Measurements from ENCODE around the gene CD300LB. TPM values are rescaled to one million over a fixed set of nuclear protein-coding genes. Genes with fewer than 3 reads are reported as not detected.

The CD300LB gene
- total and polyA plus RNA-seq, 7 donors: 0.33 to 1.1 (median 0.51) TPM; not detected in 1

- Histone ChIP-seq H3K4me3 (no peak overlapping the region), H3K27ac (no peak overlapping the region), H3K4me1 (no peaks in the 10 kb centered on the region), H3K27me3 (no peaks in the 10 kb centered on the region), H3K36me3 (no peaks in the 10 kb centered on the region), H3K9me3 (no peaks in the 10 kb centered on the region)
- TF ChIP-seq CTCF (IDR thresholded peaks at IDR 0.05) (no peak), EP300 (IDR thresholded peaks at IDR 0.05) (no peak), POLR2A (IDR thresholded peaks at IDR 0.05) (no peak), POLR2AphosphoS5 (IDR thresholded peaks at IDR 0.05) (no peak)
- no peak for DNase-seq
- intact Hi-C loops (cut with DNase I): no loop called here
- 88 to 92% methylated on average over 3 of the region's 3 CpGs for WGBS, 2 donors
Observed at GRCh38 chr17:74573169-74573568, 41.9 kb upstream of the CD300LB start.

GRCh38 chr17:74571621-74572270 lies 40.5 kb upstream of the CD300LB start:
- WGBS, 2 donors: 83 to 87% methylated on average over 4 of the region's 4 CpGs
- TF ChIP-seq EP300 (IDR thresholded peaks at IDR 0.05): no peak
- no peaks in the 10 kb centered on the region for H3K4me1 ChIP-seq
- intact Hi-C loops (cut with DNase I): no loop called here
- no peaks in the 10 kb centered on the region for H3K27me3 ChIP-seq
- no peaks in the 10 kb centered on the region for H3K9me3 ChIP-seq
- DNase-seq: no peak
- H3K36me3 ChIP-seq: no peaks in the 10 kb centered on the region
- no peak overlapping the region for H3K27ac ChIP-seq
- no peak overlapping the region for H3K4me3 ChIP-seq

GRCh38 chr17:74569020-74570003 lies 38.0 kb upstream of the CD300LB start:
- peaks cover 0 to 4% (median 0%) of the 10 kb centered on the region in 3 donors for H3K27me3 ChIP-seq
- no peak for TF ChIP-seq EP300 (IDR thresholded peaks at IDR 0.05)
- TF ChIP-seq POLR2A (IDR thresholded peaks at IDR 0.05): no peak
- TF ChIP-seq POLR2AphosphoS5 (IDR thresholded peaks at IDR 0.05): peak in 1 of 4 donors; percentile 51
- no peak for DNase-seq
- WGBS, 2 donors: 56 to 72% methylated on average over 32 of the region's 32 CpGs
- H3K36me3 ChIP-seq: no peaks in the 10 kb centered on the region
- no peak overlapping the region for H3K4me3 ChIP-seq
- H3K27ac ChIP-seq: no peak overlapping the region
- H3K9me3 ChIP-seq: no peaks in the 10 kb centered on the region
- H3K4me1 ChIP-seq: no peaks in the 10 kb centered on the region
- intact Hi-C loops (cut with DNase I): loop anchor here (10.0 kb wide), 1 partner anchor 165 kb away; the partner anchor contains the start of gene RAB37

GRCh38 chr17:74568106-74568873 lies 37.0 kb upstream of the CD300LB start:
- Histone ChIP-seq H3K9me3 (no peaks in the 10 kb centered on the region), H3K27ac (no peak overlapping the region), H3K4me1 (no peaks in the 10 kb centered on the region), H3K27me3 (peaks cover 0 to 6% (median 0%) of the 10 kb centered on the region in 3 donors), H3K36me3 (no peaks in the 10 kb centered on the region), H3K4me3 (no peak overlapping the region)
- no peak for TF ChIP-seq POLR2AphosphoS5 (IDR thresholded peaks at IDR 0.05)
- no peak for TF ChIP-seq POLR2A (IDR thresholded peaks at IDR 0.05)
- no peak for TF ChIP-seq CTCF (IDR thresholded peaks at IDR 0.05)
- TF ChIP-seq EP300 (IDR thresholded peaks at IDR 0.05): no peak
- intact Hi-C loops (cut with DNase I): loop anchor here (10.0 kb wide), 1 partner anchor 167 kb away; the partner anchor contains the start of gene RAB37
- no peak for DNase-seq
- 81 to 86% methylated on average over 4 of the region's 4 CpGs for WGBS, 2 donors

- Histone ChIP-seq H3K9me3 (no peaks in the 10 kb centered on the region), H3K36me3 (no peaks in the 10 kb centered on the region), H3K27me3 (peaks cover 0 to 6% (median 0%) of the 10 kb centered on the region in 3 donors), H3K4me1 (no peaks in the 10 kb centered on the region), H3K4me3 (no peak within 1 kb of the TSS), H3K27ac (no peak within 1 kb of the TSS)
- no peak for DNase-seq
- TF ChIP-seq CTCF (IDR thresholded peaks at IDR 0.05) (no peak), POLR2A (IDR thresholded peaks at IDR 0.05) (no peak), EP300 (IDR thresholded peaks at IDR 0.05) (no peak), POLR2AphosphoS5 (IDR thresholded peaks at IDR 0.05) (no peak)
- 73 to 93% methylated on average over 2 of the region's 2 CpGs for WGBS, 2 donors
- intact Hi-C loops (cut with DNase I): loop anchor here (10.0 kb wide), 1 partner anchor 167 kb away; the partner anchor contains the start of gene RAB37
Observed at GRCh38 chr17:74567397-74567796, 36.1 kb upstream of the CD300LB start, which contains the start of gene CD300H. Gene CD300H, minus strand, starts transcription at chr17:74567509.

Data from sigmoid colon (tissue), 7 donors.